Colon (tissue), 2 donors: ENCODE results near the gene ADAMTS14.
"Not testable (repeated sequence)": the region's sequence is repeated elsewhere in the genome, so short reads cannot be mapped to it uniquely, and the experiment has no call there.

Experiments
- FAIRE-seq: peaks from 2 replicates; lab custom pipeline; 2012; peaks lifted over from hg19 to GRCh38; lab: Jason Lieb, UNC
- donor health status: control.
- donor health status: control.

Gene ADAMTS14

GRCh38 chr10:70656489-70656888 is 15.8 kb upstream of the ADAMTS14 start:
- FAIRE-seq, result no peak

GRCh38 chr10:70657041-70657440 is 15.3 kb upstream of the ADAMTS14 start:
- FAIRE-seq, result no peak

- FAIRE-seq, result no peak
Observed at GRCh38 chr10:70658582-70659136, 13.6 kb upstream of the ADAMTS14 start.

GRCh38 chr10:70659306-70659705 is 13.0 kb upstream of the ADAMTS14 start:
- FAIRE-seq, result no peak

- no peak for FAIRE-seq
Observed at GRCh38 chr10:70660722-70661121, 11.6 kb upstream of the ADAMTS14 start.

GRCh38 chr10:70661623-70662361 is 10.5 kb upstream of the ADAMTS14 start:
- FAIRE-seq, result no peak

GRCh38 chr10:70662362-70663220 is 9.7 kb upstream of the ADAMTS14 start:
- no peak for FAIRE-seq

- FAIRE-seq, result not testable (repeated sequence)
Observed at GRCh38 chr10:70663458-70664409, 8.6 kb upstream of the ADAMTS14 start.

GRCh38 chr10:70664702-70665195 is 7.6 kb upstream of the ADAMTS14 start:
- no peak for FAIRE-seq

- no peak for FAIRE-seq
Observed at GRCh38 chr10:70666960-70667798, 5.1 kb upstream of the ADAMTS14 start.

GRCh38 chr10:70667818-70668217 is 4.5 kb upstream of the ADAMTS14 start:
- not testable (repeated sequence) for FAIRE-seq

GRCh38 chr10:70668454-70668970 is 3.8 kb upstream of the ADAMTS14 start:
- no peak for FAIRE-seq

- no peak for FAIRE-seq
Observed at GRCh38 chr10:70669015-70669414, 3.3 kb upstream of the ADAMTS14 start.

GRCh38 chr10:70669732-70670317 is 2.5 kb upstream of the ADAMTS14 start:
- no peak for FAIRE-seq

- FAIRE-seq, result no peak
Observed at GRCh38 chr10:70671619-70672164, 614 bp upstream of the ADAMTS14 start.

- FAIRE-seq, result no peak
Observed at GRCh38 chr10:70673043-70673928, 980 bp downstream of the ADAMTS14 start.

GRCh38 chr10:70673929-70674559 is 1.7 kb downstream of the ADAMTS14 start:
- FAIRE-seq, result no peak
